K562 (cell line): ENCODE data around the gene PDE4D. TPM values are rescaled to one million over a fixed set of nuclear protein-coding genes. Genes with fewer than 3 reads are reported as not detected.

Experiments
- ATAC-seq: fragments of 200-7000 bp; cut with Tn5 transposase; 3 replicates; pipeline ENCODE4 v1.9.1; 2020; ENCODE audit warnings: moderate library complexity
- BruUV-seq: library from RNA; stranded (reverse); fragments of 400-500 nt; replicated peaks from 2 replicates; lab custom pipeline; 2021; lab: Mats Ljungman, UMichigan
- CTCF ChIA-PET: fragments of 300-600 bp; formaldehyde crosslinking; extraction: SDS; loops from one replicate; lab custom pipeline; 2021; ENCODE audit warnings: low intra/inter-chr PET ratio; lab: Yijun Ruan, JAX
- POLR2A ChIA-PET: fragments of 300-600, 350-650 bp; sonication (Branson Sonifier 250); formaldehyde crosslinking; extraction: SDS; loops from one replicate; lab custom pipeline; 2021; ENCODE audit warnings: antibody characterized with exemption, inconsistent platforms; lab: Yijun Ruan, JAX
- DNase-seq, 4 experiments: peaks; one replicate each; pipeline versions ENCODE4 v3.0.0 to v3.0.0-alpha.2; 2011 to 2018; ENCODE audit warnings: low spot score in 3 of 4, mixed read lengths in 3 of 4; ENCODE audit errors: extremely low read depth in 1 of 4
- FAIRE-seq: peaks from 2 replicates; lab custom pipeline; 2011; peaks lifted over from hg19 to GRCh38; lab: Jason Lieb, UNC
- H2AFZ ChIP-seq: 2 replicates; pipeline ENCODE4 v1.6.0; 2011; ENCODE audit warnings: low read depth, low read length, control low read depth, inconsistent platforms
- H3K27ac ChIP-seq: fragments of 200-600 bp; 3 replicates; pipeline ENCODE4 v1.8.0; 2011; ENCODE audit warnings: low read depth, mild to moderate bottlenecking, control low read depth, inconsistent platforms, low read length, moderate library complexity, mixed read lengths; ENCODE audit errors: extremely low read depth
- H3K27me3 ChIP-seq, 2 experiments: fragments of 300-600 bp in 1 of 2; 2 replicates in 1 of 2; 3 replicates in 1 of 2; pipeline versions ENCODE4 v1.6.0 to v1.8.0; 2011; ENCODE audit warnings: inconsistent platforms in 2 of 2, low read length in 2 of 2, mild to moderate bottlenecking in 1 of 2, mixed read lengths in 1 of 2, moderate library complexity in 1 of 2; ENCODE audit not compliant: control insufficient read depth in 2 of 2, insufficient read depth in 2 of 2
- H3K36me3 ChIP-seq: fragments of 300-600 bp; 3 replicates; pipeline ENCODE4 v1.8.0; 2011; ENCODE audit warnings: mild to moderate bottlenecking, low read length, inconsistent platforms; ENCODE audit not compliant: control insufficient read depth, insufficient read depth
- H3K4me1 ChIP-seq, 2 experiments: fragments of 200-600 bp in 1 of 2; replicated peaks in 1 of 2; 2 replicates in 1 of 2; 3 replicates in 1 of 2; pipeline versions ENCODE4 v1.5.1 to v1.8.0; 2011; ENCODE audit warnings: inconsistent platforms in 2 of 2, low read length in 2 of 2, mild to moderate bottlenecking in 1 of 2, mixed read lengths in 1 of 2, moderate library complexity in 1 of 2; ENCODE audit not compliant: control insufficient read depth in 2 of 2, insufficient read depth in 2 of 2
- H3K4me2 ChIP-seq: 2 replicates; pipeline ENCODE4 v1.6.1; 2011; ENCODE audit warnings: low read length, control low read depth, inconsistent platforms, mixed read lengths; ENCODE audit not compliant: insufficient read depth
- H3K4me3 ChIP-seq: fragments of 200-600 bp; sonication (generic), shearing (Covaris generic); 2 replicates; pipeline ENCODE4 v1.5.1; 2016; ENCODE audit warnings: control low read depth, inconsistent platforms
- H3K79me2 ChIP-seq: fragments of 200-600 bp; 3 replicates; pipeline ENCODE4 v1.8.0; 2011; ENCODE audit warnings: low read length, inconsistent platforms; ENCODE audit not compliant: control insufficient read depth, insufficient read depth
- H3K9ac ChIP-seq, 2 experiments: 2 replicates each; pipeline versions ENCODE4 v1.6.0 to v1.6.1; 2011; ENCODE audit warnings: low read depth in 2 of 2, low read length in 2 of 2, control low read depth in 1 of 2, inconsistent platforms in 1 of 2, mild to moderate bottlenecking in 1 of 2, mixed read lengths in 1 of 2; ENCODE audit not compliant: insufficient read depth in 1 of 2
- H3K9me1 ChIP-seq: one replicate; pipeline ENCODE4 v1.6.0; 2011; ENCODE audit warnings: inconsistent platforms, mild to moderate bottlenecking, low read length, moderate library complexity; ENCODE audit not compliant: control insufficient read depth, insufficient read depth
- H3K9me3 ChIP-seq: replicated peaks from 2 replicates; pipeline ENCODE4 v1.5.1; 2011; ENCODE audit warnings: low read depth, low read length, inconsistent platforms; ENCODE audit not compliant: control insufficient read depth, insufficient read depth
- H4K20me1 ChIP-seq: replicated peaks from 2 replicates; pipeline ENCODE4 v1.6.1; 2011; ENCODE audit warnings: low read length, inconsistent platforms, mixed read lengths; ENCODE audit not compliant: control insufficient read depth, insufficient read depth
- MGA ChIP-seq: fragments of 450-650 bp; IDR thresholded peaks from 2 replicates; pipeline ENCODE4 v1.6.1; 2016; ENCODE audit warnings: mild to moderate bottlenecking, moderate library complexity
- NFE2L1 ChIP-seq: fragments of 450-650 bp; IDR thresholded peaks from 2 replicates; pipeline ENCODE4 v1.6.1; 2016; ENCODE audit warnings: missing genetic modification characterization, low read depth, mild to moderate bottlenecking, missing compliant biosample characterization, moderate library complexity, borderline replicate concordance
- NKRF ChIP-seq: fragments of 450-650 bp; IDR thresholded peaks from 2 replicates; pipeline ENCODE4 v1.6.1; 2016; ENCODE audit warnings: borderline replicate concordance
- SRF ChIP-seq, 2 experiments: fragments of 250-450, 450-650 bp in 1 of 2; sonication (Bioruptor Pico) in 1 of 2; sonication (generic) in 1 of 2; formaldehyde crosslinking; IDR thresholded peaks; 2 replicates each; pipeline versions ENCODE4 v1.5.0 to v1.5.1; 2020 to 2022; ENCODE audit warnings: mild to moderate bottlenecking in 1 of 2, missing genetic modification reagents in 1 of 2
- WGBS: fragments of 100-300 bp; shearing (Covaris generic); methylation state at CpG from one replicate; pipeline ENCODE4 v1.1.6; 2016; ENCODE audit warnings: low coverage, mixed read lengths; ENCODE audit not compliant: insufficient coverage; ENCODE audit errors: missing lambda C conversion rate; 5-methylcytosine and 5-hydroxymethylcytosine counted together
- in situ Hi-C: fragments of 300-500 bp; cut with MboI; formaldehyde crosslinking; loops from 4 replicates; pipeline ENCODE4 v1.15.0; 2018; ENCODE audit warnings: inconsistent platforms, mixed read lengths
- intact Hi-C: fragments of 100-400 bp; cut with micrococcal nuclease; formaldehyde crosslinking; loops from 2 replicates; pipeline ENCODE4 v1.14.2; 2022
- polyA plus RNA-seq, 8 experiments: library from polyadenylated mRNA; depleted of rRNA in 4 of 8; stranded (reverse) in 5 of 8; unstranded in 3 of 8; fragments of >200 nt; fragmentation: Nextera tagmentation in 2 of 8; fragmentation: Illumina TruSeq in 1 of 8; extraction: Ambion mirVana in 2 of 8; extraction: Trizol in 1 of 8; gene quantifications; 2 replicates each; pipeline versions ENCODE4 v1.2.1 to v1.2.3, GENCODE V29; 2011 to 2014; ENCODE audit warnings: inconsistent platforms in 1 of 8, missing spikeins in 1 of 8
- total RNA-seq, 7 experiments: library from RNA; depleted of rRNA in 6 of 7; stranded (reverse); fragments of >200 nt in 6 of 7; fragmentation: Illumina TruSeq in 2 of 7; extraction: Trizol in 2 of 7; gene quantifications; 2 replicates each; pipeline versions ENCODE4 v1.2.1 to v1.2.3, GENCODE V29; 2011 to 2021; ENCODE audit warnings: low replicate concordance in 1 of 7

PDE4D gene
- total and polyA plus RNA-seq, 9 of the 15 experiments (the other 6 are each of a cell fraction or from before 2014, with no cell fraction given), result 0.04 to 0.46 (median 0.13) TPM

DNA sequence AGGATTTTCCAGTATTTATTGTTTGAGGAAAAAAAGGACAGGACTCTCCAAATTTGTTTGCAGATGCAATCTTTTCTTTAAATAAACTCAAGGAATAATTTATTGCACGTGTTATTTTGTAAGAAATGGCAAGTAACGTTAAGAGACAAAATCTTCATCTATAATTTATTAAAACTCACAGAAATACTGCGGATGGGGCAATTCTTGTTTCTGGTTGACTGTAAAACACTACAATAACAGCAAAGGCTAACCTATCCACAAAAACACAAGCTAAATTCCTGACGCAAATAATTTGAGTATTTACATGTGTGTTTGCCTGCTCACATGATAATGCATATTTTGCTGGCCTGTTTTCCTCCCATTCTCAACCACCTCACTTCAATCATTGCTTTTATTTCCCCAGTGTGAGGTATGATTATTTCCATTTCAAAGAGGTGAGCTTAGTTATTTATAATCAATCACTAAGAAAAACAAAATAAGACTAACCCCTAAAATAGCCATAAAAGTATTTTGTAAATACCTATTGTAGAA is 619.4 kb downstream of the PDE4D start:
- Histone ChIP-seq H3K27ac (no peak overlapping the region), H2AFZ (no peak overlapping the region), H3K9ac (no peak overlapping the region), H3K9me1 (no peaks in the 10 kb centered on the region), H3K4me2 (no peak overlapping the region), H3K79me2 (no peaks in the 10 kb centered on the region), H3K9me3 (no peaks in the 10 kb centered on the region), H3K36me3 (no peaks in the 10 kb centered on the region), H3K4me1 (no peaks in the 10 kb centered on the region), H3K27me3 (no peaks in the 10 kb centered on the region), H3K4me3 (no peak overlapping the region), H4K20me1 (no peaks in the 10 kb centered on the region)
- ChIA-PET CTCF (no interaction called here), POLR2A (no interaction called here)
- no TSS peak for BruUV-seq
- WGBS, result 1% methylated on average over 4 of the region's 4 CpGs
- in situ Hi-C loops (no loop called here), intact Hi-C loops (no loop called here)
- ATAC-seq (no peak), DNase-seq (no peak), FAIRE-seq (no peak)
- TF ChIP-seq SRF (CRISPR knock-in tag; IDR thresholded peaks at IDR 0.05), result no peak
- TF ChIP-seq NFE2L1 (tag), result no peak
- TF ChIP-seq MGA, result no peak
- no peak for TF ChIP-seq NKRF
